Activated CD4-positive, alpha-beta T cell treated with anti-CD3 and anti-CD28 coated beads for 36 hours (primary cell): Measurements from ENCODE around the gene SIPA1. TPM values are rescaled to one million over a fixed set of nuclear protein-coding genes. Genes with fewer than 3 reads are reported as not detected.
A peak's percentile ranks its signal among the peaks of the same experiment; 100 is the strongest.
"Not testable (repeated sequence)": the region's sequence is repeated elsewhere in the genome, so short reads cannot be mapped to it uniquely, and the experiment has no call there.

Source experiments
- ATAC-seq: fragments of 200-7000 bp; cut with Tn5 transposase; one replicate; pipeline ENCODE4 v1.10.0; 2021; ENCODE audit warnings: mild to moderate bottlenecking, moderate library complexity
- CTCF ChIA-PET: fragments of 350-600 bp; sonication (Branson Sonifier 250); formaldehyde crosslinking; loops from one replicate; lab custom pipeline; 2021; ENCODE audit warnings: antibody characterized with exemption; lab: Charles Lee
- POLR2A ChIA-PET: fragments of 350-600 bp; sonication (Branson Sonifier 250); formaldehyde crosslinking; loops from one replicate; lab custom pipeline; 2021; ENCODE audit warnings: antibody characterized with exemption, inconsistent platforms; lab: Charles Lee
- DNase-seq: peaks from one replicate; pipeline ENCODE4 v3.0.0-alpha.2; 2020
- H3K27ac Mint-ChIP-seq: one replicate; pipeline ENCODE4 v1.8.0; 2021; ENCODE audit warnings: mixed read lengths
- H3K27me3 Mint-ChIP-seq: one replicate; pipeline ENCODE4 v1.8.0; 2021; ENCODE audit warnings: mixed read lengths
- H3K36me3 Mint-ChIP-seq: one replicate; pipeline ENCODE4 v1.8.0; 2021; ENCODE audit warnings: low read depth, mixed read lengths
- H3K4me1 Mint-ChIP-seq: one replicate; pipeline ENCODE4 v1.8.0; 2021; ENCODE audit warnings: mixed read lengths
- H3K4me3 Mint-ChIP-seq: one replicate; pipeline ENCODE4 v1.8.0; 2021; ENCODE audit warnings: mild to moderate bottlenecking, moderate library complexity, mixed read lengths
- H3K9me3 Mint-ChIP-seq: one replicate; pipeline ENCODE4 v1.8.0; 2021; ENCODE audit warnings: low read depth, mixed read lengths
- intact Hi-C, 2 experiments: fragments of 100-400 bp; cut with DNase I in 1 of 2; cut with micrococcal nuclease in 1 of 2; formaldehyde crosslinking; loops; one replicate each; pipeline versions ENCODE4 v1.14.2 to v1.15.1; 2022 to 2024; cut with DNase I, micrococcal nuclease
- total RNA-seq, 2 experiments: library from RNA; stranded (reverse); gene quantifications; one replicate each; pipeline ENCODE4 v1.2.3, GENCODE V29; 2021

SIPA1 gene
- total RNA-seq, 2 experiments from 2014 or later = 181 to 202 TPM

DNA sequence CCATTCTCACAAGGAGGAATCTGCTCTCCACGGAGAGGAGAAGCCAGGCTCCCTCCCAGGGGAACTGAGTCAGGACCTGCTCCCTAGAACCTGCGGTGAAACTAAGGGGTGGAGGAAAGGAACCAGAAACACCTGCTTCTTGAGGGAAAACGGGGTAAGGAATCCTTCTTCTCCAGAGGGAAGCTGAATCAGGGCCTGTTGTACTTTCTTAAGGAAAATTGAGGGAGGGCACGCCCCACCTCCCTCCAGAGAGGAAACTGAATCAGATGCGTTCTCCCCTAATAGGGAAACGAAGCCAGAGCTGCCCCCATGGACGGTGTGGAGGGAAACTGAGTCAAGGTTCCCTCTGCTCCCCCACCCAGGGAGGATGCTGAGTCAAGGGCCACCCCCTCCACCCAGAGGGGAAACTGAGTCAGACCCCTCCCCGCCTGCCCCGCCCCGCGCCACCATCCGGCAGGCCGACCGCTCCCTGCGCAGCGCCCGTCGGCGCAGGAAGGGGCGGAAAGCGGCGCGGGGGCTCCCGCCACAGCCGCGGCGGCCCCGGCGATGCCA lies 24.4 kb downstream of the SIPA1 start:
- H3K27ac Mint-ChIP-seq = peak overlapping the region; percentile 83
- CTCF ChIA-PET = interaction anchor here (0.6 to 1.4 kb wide), 4 partner anchors 9 to 223 kb away, joined by 3 read pairs; no protein-coding TSS in a partner anchor
- POLR2A ChIA-PET = interaction anchor here (0.7 to 1.6 kb wide), 3 partner anchors 9 to 86 kb away, joined by 3 to 16 read pairs (median 3); no protein-coding TSS in a partner anchor
- H3K4me1 Mint-ChIP-seq = peaks cover 44% of the 10 kb centered on the region
- DNase-seq = no peak
- peak overlapping the region; percentile 83 for H3K4me3 Mint-ChIP-seq
- no peaks in the 10 kb centered on the region for H3K9me3 Mint-ChIP-seq
- intact Hi-C loops = loop anchor here (1.0 to 5.0 kb wide), 7 partner anchors 9 to 240 kb away; partner anchors contain the start of genes AP5B1 (in 1 of the 2), EHBP1L1 (in 1 of the 2), KAT5 (in 1 of the 2) and NEAT1 (in 1 of the 2)
- no peaks in the 10 kb centered on the region for H3K27me3 Mint-ChIP-seq
- ATAC-seq = peak; percentile 16
- peaks cover 45% of the 10 kb centered on the region for H3K36me3 Mint-ChIP-seq

DNA sequence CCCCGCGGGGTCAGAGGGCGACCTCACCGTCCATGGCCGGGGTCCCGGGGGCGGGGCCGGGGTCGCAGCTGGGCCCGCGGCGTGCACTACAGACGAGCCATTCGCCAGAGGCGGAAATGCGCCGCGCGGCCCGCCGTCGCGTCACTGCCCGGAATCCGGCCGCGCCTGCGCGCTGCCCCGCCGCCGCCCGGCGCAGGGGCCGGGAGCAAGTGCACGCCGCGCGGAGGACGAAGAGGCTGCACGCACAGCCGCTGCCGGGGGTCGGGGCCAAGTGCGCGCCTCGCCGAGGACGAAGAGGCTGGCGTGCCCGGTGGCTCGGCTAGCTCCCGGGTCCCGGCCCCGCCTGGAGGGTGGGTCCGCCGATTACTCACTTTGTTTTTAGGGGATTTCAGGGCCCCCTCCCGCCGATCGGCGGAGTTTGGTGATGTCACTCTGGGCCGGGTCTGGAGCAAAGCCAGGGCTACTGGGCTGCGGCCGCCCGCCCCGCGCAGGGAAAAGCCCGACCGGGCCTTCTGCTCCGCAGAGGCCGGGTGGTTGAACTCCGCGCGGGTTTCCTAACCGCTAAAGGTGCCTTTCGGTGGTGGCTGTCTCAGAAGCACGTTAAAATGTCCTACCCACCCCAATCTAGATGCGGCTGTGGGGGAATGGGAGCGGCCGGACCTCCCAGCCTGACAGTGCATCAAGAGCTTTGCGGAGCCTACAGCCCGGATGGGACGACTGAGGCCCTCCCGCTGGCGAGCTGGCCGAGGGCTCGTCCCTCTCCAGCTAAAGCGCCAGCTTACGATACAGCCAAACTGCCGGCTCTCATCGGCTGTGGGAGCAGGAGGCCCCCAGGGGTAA lies 25.1 kb downstream of the SIPA1 start, which contains the start of gene RELA:
Gene RELA (minus strand): TSS at position 118 of the 840 bp plus-strand sequence. CDS start 84 bp downstream, at position 34.
- peaks cover 41% of the 10 kb centered on the region for H3K4me1 Mint-ChIP-seq
- ATAC-seq (peak; percentile 90), DNase-seq (peak; percentile 96)
- POLR2A ChIA-PET = interaction anchor here (0.7 to 1.6 kb wide), 7 partner anchors 9 to 322 kb away, joined by 3 to 16 read pairs (median 3); no protein-coding TSS in a partner anchor
- no peaks in the 10 kb centered on the region for H3K27me3 Mint-ChIP-seq
- intact Hi-C loops = loop anchor here (1.0 to 5.0 kb wide), 15 partner anchors 10 to 298 kb away; partner anchors contain the start of genes PCNX3 (in 2 of the 2), AP5B1 (in 1 of the 2), C11orf68 (in 1 of the 2) and CFL1 (in 1 of the 2)
- H3K36me3 Mint-ChIP-seq = peaks cover 38% of the 10 kb centered on the region
- peak within 1 kb of the TSS; percentile 97 for H3K27ac Mint-ChIP-seq
- H3K4me3 Mint-ChIP-seq = peak within 1 kb of the TSS; percentile 88
- CTCF ChIA-PET = interaction anchor here (0.6 to 1.4 kb wide), 11 partner anchors 10 to 529 kb away, joined by 3 to 4 read pairs (median 3); partner anchors contain the start of genes EHBP1L1 and SYVN1
- H3K9me3 Mint-ChIP-seq = no peaks in the 10 kb centered on the region

DNA sequence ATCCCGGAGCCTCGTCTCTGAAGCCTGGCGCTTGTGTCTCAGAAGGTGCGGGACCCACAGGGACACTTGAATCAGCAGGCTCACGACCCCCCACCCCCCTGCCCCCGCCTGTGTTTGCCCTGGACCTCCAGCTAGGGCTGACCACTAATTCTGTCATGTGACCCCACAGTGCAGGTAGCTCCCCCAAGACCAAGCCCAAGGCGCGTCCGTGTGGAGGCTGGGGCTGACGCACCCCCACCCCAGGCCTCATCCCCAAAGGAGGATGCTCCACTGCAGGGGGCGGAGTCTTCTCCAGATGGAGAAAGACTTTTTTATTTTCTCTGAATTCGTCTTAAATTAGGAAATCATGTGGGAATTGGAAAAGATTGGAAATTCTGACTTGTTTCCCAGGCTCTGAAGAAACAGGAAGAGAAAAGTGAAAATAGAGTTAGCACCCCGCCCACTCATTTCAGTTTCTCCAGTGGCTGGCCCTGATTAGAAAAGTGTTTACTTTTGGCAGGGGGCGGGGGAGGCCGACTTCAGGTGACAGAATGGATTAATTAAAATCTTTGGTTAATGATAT lies 25.8 kb downstream of the SIPA1 start:
- ChIA-PET CTCF (interaction anchor here (0.6 to 1.4 kb wide), 8 partner anchors 42 to 529 kb away, joined by 3 to 4 read pairs (median 3); partner anchors contain the start of genes EHBP1L1 and SYVN1), POLR2A (interaction anchor here (0.8 to 1.6 kb wide), 4 partner anchors 10 to 321 kb away, joined by 3 to 16 read pairs (median 3); no protein-coding TSS in a partner anchor)
- peak; percentile 71 for DNase-seq
- peak overlapping the region; percentile 97 for H3K27ac Mint-ChIP-seq
- peak overlapping the region; percentile 88 for H3K4me3 Mint-ChIP-seq
- H3K4me1 Mint-ChIP-seq = peaks cover 38% of the 10 kb centered on the region
- no peaks in the 10 kb centered on the region for H3K27me3 Mint-ChIP-seq
- intact Hi-C loops = loop anchor here (1.0 to 5.0 kb wide), 12 partner anchors 25 to 298 kb away; partner anchors contain the start of genes PCNX3 (in 2 of the 2), AP5B1 (in 1 of the 2), C11orf68 (in 1 of the 2) and CFL1 (in 1 of the 2)
- H3K9me3 Mint-ChIP-seq = no peaks in the 10 kb centered on the region
- H3K36me3 Mint-ChIP-seq = peaks cover 33% of the 10 kb centered on the region
- peak; percentile 49 for ATAC-seq

DNA sequence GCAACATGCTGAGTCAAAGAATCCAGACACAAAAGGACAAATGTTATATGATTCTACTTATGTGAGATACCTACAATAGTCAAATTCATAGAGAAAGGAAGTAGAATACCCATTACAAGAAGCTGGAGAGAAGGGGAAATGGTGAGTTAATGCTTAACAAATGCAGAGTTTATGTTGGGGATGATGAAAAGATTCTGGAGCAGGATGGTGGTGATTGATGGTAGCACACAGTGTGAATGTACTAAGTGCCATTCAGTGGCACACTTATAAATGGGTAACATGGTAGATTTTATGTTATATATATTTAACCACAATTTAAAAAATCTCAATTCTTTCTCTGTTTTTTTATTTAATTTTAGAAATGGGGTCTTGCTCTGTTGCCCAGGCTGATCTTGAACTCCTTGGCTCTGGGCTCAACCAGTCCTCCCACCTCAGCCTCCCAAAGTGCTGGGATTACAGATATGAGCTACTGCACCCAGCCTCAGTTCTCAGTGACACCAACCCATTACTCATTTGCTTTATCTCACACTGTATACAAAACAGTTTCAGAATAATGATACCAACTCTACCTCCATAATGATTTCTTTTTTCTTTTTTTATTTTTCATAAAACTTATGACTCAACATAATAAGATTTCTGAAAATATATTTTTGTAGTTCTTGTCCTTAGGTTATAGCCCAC lies 34.4 kb downstream of the SIPA1 start:
- DNase-seq (peak; percentile 21), ATAC-seq (peak; percentile 83)
- peaks cover 6% of the 10 kb centered on the region for H3K4me1 Mint-ChIP-seq
- POLR2A ChIA-PET = interaction anchor here (1.0 kb wide), 1 partner anchor 34 kb away, joined by 3 read pairs; no protein-coding TSS in a partner anchor
- no peaks in the 10 kb centered on the region for H3K27me3 Mint-ChIP-seq
- no peaks in the 10 kb centered on the region for H3K36me3 Mint-ChIP-seq
- CTCF ChIA-PET = no interaction called here
- no peak overlapping the region for H3K27ac Mint-ChIP-seq
- intact Hi-C loops = no loop called here
- no peak overlapping the region for H3K4me3 Mint-ChIP-seq
- no peaks in the 10 kb centered on the region for H3K9me3 Mint-ChIP-seq

DNA sequence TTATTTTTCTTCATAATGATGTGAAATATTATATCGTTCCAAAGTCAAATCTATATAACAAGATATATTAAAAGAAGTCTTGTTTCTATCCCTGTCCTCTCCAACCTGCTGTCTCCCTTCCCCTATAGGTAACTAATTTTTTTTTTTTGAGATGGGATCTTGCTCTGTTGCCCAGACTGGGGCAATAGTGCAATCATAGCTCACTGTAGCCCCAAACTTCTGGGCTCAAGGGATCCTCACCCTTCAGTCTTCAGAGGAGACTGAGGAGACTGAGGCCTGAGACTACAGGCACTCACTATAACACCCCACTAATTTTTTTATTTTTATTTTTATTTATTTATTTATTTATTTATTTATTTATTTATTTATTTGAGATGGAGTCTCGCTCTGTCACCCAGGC lies 35.1 kb downstream of the SIPA1 start:
- ChIA-PET POLR2A (interaction anchor here (0.7 kb wide), 1 partner anchor 155 kb away, joined by 3 read pairs; no protein-coding TSS in a partner anchor), CTCF (interaction anchor here (1.0 kb wide), 1 partner anchor 344 kb away, joined by 3 read pairs; no protein-coding TSS in a partner anchor)
- no peaks in the 10 kb centered on the region for H3K9me3 Mint-ChIP-seq
- intact Hi-C loops = no loop called here
- H3K4me1 Mint-ChIP-seq = peaks cover 6% of the 10 kb centered on the region
- no peak for DNase-seq
- no peak for ATAC-seq
- H3K27ac Mint-ChIP-seq = no peak overlapping the region
- no peak overlapping the region for H3K4me3 Mint-ChIP-seq
- no peaks in the 10 kb centered on the region for H3K36me3 Mint-ChIP-seq
- no peaks in the 10 kb centered on the region for H3K27me3 Mint-ChIP-seq

DNA sequence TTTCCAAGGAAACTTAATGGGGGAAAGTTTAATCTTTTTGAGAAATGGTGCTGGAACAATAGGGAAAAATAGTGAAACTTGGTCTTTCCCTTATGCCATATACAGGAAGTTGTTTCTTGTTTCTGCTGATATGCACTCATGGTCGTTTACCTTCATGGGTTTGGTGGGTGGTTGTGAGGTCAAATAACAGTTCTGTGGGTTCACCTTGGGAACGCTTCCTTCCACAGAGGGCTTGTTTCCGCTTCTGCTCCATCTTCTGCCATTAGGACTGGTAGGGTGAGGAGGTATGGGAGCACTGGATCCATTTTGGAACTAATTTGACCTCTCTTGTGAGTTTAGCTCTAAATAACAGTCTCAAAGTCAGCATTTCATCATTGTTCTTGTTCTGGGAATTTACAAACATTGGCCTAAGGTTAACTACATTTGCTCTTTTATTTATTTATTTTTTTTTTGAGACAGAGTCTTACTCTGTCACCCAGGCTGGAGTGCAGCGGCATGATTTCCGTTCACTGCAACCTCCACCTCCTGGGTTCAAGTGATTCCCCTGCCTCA lies 42.4 kb downstream of the SIPA1 start:
- Mint-ChIP-seq H3K4me1 (no peaks in the 10 kb centered on the region), H3K27ac (no peak overlapping the region), H3K27me3 (peaks cover 2% of the 10 kb centered on the region), H3K4me3 (no peak overlapping the region), H3K36me3 (no peaks in the 10 kb centered on the region), H3K9me3 (no peaks in the 10 kb centered on the region)
- ChIA-PET CTCF (interaction anchor here (1.5 kb wide), 1 partner anchor 14 kb away, joined by 5 read pairs; no protein-coding TSS in a partner anchor), POLR2A (no interaction called here)
- intact Hi-C loops = loop anchor here in 1 of 2 experiments (5.0 kb wide), 1 partner anchor 67 kb away; no protein-coding TSS in a partner anchor
- ATAC-seq = no peak
- DNase-seq = no peak

DNA sequence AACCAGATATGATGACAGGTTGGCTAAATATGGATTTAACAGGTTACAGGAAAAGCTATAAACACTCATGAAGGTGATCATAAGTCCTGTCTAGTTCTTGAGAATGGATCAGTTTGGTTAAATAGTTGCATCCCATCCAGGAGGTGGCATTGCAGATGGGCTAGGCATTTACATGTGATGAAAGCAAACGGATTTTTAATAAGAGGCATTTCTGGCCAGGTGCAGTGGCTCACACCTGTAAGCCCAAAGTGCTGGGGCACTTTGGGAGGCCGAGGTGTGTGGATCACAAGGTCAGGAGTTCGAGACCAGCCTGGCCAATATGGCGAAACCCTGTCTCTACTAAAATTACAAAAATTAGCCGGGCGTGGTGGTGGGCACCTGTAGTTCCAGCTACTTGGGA lies 45.6 kb downstream of the SIPA1 start:
- CTCF ChIA-PET = interaction anchor here (0.6 to 1.4 kb wide), 4 partner anchors 9 to 204 kb away, joined by 3 read pairs; partner anchors contain the start of gene FIBP
- intact Hi-C loops = loop anchor here in 1 of 2 experiments (5.0 kb wide), 1 partner anchor 64 kb away; no protein-coding TSS in a partner anchor
- H3K36me3 Mint-ChIP-seq, H3K9me3 Mint-ChIP-seq, H3K4me1 Mint-ChIP-seq, ATAC-seq, H3K4me3 Mint-ChIP-seq, POLR2A ChIA-PET, H3K27ac Mint-ChIP-seq, H3K27me3 Mint-ChIP-seq, DNase-seq: not testable (repeated sequence)

DNA sequence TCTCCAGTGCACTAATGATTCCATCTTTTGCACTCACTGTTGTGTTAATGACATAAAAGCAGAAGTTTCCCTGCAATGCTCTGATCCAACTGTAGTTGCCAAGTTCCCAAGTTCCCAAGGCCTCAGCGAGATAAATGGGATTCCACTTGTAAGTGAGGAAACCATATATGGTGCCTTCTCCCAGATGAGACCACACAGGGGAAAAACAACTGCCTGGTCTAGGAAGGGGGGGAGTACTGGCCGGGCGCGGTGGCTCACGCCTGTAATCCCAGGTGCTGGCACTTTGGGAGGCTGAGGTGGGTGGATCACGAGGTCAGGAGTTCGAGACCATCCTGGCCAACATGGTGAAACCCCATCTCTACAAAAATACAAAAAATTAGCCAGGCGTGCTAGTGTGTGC lies 48.1 kb downstream of the SIPA1 start:
- Mint-ChIP-seq H3K27me3 (peaks cover 2% of the 10 kb centered on the region), H3K27ac (no peak overlapping the region), H3K4me3 (no peak overlapping the region), H3K4me1 (no peaks in the 10 kb centered on the region), H3K36me3 (no peaks in the 10 kb centered on the region), H3K9me3 (no peaks in the 10 kb centered on the region)
- intact Hi-C loops = loop anchor here in 1 of 2 experiments (5.0 kb wide), 1 partner anchor 51 kb away; no protein-coding TSS in a partner anchor
- POLR2A ChIA-PET = no interaction called here
- no peak for ATAC-seq
- CTCF ChIA-PET = interaction anchor here (0.7 kb wide), 1 partner anchor 23 kb away, joined by 3 read pairs; the partner anchor contains the start of gene RELA
- DNase-seq = no peak

DNA sequence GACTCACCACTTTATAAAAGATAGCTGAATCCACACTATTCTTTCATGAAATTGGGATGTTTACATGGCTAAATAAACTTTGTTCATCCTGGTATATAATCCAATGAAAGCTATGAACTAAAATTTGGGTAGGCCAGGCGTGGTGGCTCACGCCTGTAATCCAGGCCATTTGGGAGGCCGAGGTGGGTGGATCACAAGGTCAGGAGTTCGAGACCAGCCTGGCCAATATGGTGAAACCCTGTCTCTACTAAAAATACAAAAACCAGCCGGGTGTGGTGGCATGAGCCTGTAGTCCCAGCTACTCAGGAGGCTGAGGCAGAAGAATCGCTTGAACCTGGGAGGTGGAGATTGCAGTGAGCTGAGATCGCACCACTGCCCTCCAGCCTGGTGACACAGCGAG lies 53.9 kb downstream of the SIPA1 start:
- H3K9me3 Mint-ChIP-seq, H3K27me3 Mint-ChIP-seq, H3K36me3 Mint-ChIP-seq, H3K27ac Mint-ChIP-seq, intact Hi-C loops, DNase-seq, H3K4me3 Mint-ChIP-seq, H3K4me1 Mint-ChIP-seq, ATAC-seq: not testable (repeated sequence)
- POLR2A ChIA-PET = interaction anchor here (0.7 kb wide), 1 partner anchor 311 kb away, joined by 6 read pairs; the partner anchor contains the start of gene BANF1
- CTCF ChIA-PET = interaction anchor here (0.7 to 1.1 kb wide), 2 partner anchors 8 to 14 kb away, joined by 3 read pairs; no protein-coding TSS in a partner anchor
